Measurements from ENCODE around the gene ASF1B.

GRCh38 chr19:14073261-14073924 lies 63.0 kb downstream of the ASF1B start:
- TF ChIP-seq CTCF (IDR thresholded peaks at IDR 0.05 in 2 of 3, conservative IDR thresholded peaks at IDR 0.05 in 1 of 3; ENCODE audit: borderline replicate concordance in 1 of 3, insufficient read depth in 1 of 3, low read depth in 2 of 3, low read length in 2 of 3) (peak in 2 of 3 experiments; percentile 19 to 22; a peak in 2 of 6 replicates), SRF (IDR thresholded peaks at IDR 0.05; ENCODE audit: low read depth) (no peak), EZH2phosphoT487 (IDR thresholded peaks at IDR 0.05; ENCODE audit: borderline replicate concordance) (no peak), REST (IDR thresholded peaks at IDR 0.05; ENCODE audit: low read depth) (no peak), POLR2A (IDR thresholded peaks at IDR 0.05; ENCODE audit: borderline replicate concordance, extremely low read depth, insufficient read depth, insufficient read length) (no peak), JUND (IDR thresholded peaks at IDR 0.05) (no peak), ZNF274 (IDR thresholded peaks at IDR 0.05; ENCODE audit: low read depth, low read length) (no peak), EZH2 (IDR thresholded peaks at IDR 0.05) (no peak), MAX (IDR thresholded peaks at IDR 0.05) (peak; percentile 38; the same call in 1 of the 2 replicates), RAD21 (IDR thresholded peaks at IDR 0.05; ENCODE audit: low read depth) (no peak), ZBTB33 (IDR thresholded peaks at IDR 0.05; ENCODE audit: extremely low read depth, insufficient replicate concordance, low read length) (no peak), CEBPB (IDR thresholded peaks at IDR 0.05; ENCODE audit: low read depth) (no peak), YY1 (IDR thresholded peaks at IDR 0.05; ENCODE audit: extremely low read depth, insufficient replicate concordance, low read depth, low read length) (no peak)

All from HCT116 (cell line).